GM19463 (cell line): ENCODE data around the gene PLAAT3.
"Not testable (repeated sequence)": the region's sequence is repeated elsewhere in the genome, so short reads cannot be mapped to it uniquely, and the experiment has no call there.

ENCODE experiments used
- ATAC-seq: cut with Tn5 transposase; IDR thresholded peaks from one replicate; pipeline ENCODE4 v1.9.1; 2021; ENCODE audit warnings: mild to moderate bottlenecking, moderate library complexity; ENCODE audit not compliant: unreplicated experiment

The PLAAT3 gene

DNA sequence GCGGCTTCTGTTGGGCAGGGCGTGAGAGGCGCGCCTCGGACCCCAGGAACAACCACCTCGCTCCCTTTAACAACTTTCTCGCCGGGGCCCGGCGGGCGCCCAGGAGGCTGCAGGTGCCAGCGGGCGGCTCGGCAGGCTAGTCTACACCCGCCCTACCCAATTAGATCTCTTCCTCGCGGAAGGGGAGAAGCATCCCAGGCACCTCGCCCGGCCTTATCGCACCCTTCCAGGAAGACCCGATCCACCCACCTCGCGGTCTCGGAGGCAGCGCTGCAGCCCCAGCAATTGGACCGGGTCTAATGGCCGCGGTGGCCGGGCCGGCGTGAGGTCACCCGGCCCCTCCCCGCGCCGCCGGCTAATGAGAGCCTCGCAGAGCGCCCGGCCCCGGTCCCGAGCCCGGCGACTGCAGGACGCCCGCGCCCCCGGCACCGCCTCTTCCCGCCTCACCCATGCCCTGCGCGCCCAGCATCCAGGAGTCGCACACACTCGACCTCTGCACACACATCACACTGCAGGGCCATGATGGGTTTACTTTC is at the start of gene PLAAT3:
TSS of gene PLAAT3 (minus strand) at position 298 of the 536 bp plus-strand sequence. CDS start 419 bp downstream, outside the sequence.
- peak; percentile 60 for ATAC-seq

DNA sequence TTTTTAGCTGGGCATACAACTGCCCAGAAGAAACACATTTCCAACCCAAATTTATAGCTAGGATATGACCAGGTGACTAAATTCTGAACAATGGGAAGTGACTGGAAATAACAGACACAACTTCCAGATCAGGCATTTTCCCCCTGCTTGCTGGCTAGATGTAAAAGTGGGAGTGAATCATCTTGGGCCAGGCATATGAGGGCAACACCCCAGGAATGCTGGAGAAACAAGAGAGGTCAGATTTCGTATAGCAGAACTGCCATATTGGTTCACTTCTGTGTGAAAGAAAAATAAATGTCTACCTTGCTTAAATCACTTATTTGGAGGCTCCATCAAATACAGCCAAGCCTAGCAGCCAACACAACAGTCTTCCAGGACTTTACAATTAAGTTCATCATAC is 49.6 kb upstream of the PLAAT3 start:
- ATAC-seq: no peak

DNA sequence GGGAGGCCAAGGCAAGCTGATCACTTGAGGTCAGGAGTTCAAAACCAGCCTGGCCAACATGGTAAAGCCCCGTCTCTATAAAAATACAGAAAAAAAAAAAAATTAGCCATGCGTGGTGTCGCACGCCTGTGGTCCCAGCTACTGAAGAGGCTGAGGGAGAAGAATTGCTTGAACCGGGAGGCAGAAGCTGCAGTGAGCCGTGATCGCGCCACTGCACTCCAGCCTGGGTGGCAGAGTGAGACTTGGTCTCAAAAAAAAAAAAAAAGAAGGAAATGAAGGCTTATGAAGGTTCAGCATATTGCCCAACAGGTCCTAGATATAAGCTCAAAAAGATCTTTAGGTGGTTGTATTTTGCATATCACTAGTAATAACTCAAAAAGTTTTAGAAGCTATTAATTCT is 46.7 kb upstream of the PLAAT3 start:
- no peak for ATAC-seq

DNA sequence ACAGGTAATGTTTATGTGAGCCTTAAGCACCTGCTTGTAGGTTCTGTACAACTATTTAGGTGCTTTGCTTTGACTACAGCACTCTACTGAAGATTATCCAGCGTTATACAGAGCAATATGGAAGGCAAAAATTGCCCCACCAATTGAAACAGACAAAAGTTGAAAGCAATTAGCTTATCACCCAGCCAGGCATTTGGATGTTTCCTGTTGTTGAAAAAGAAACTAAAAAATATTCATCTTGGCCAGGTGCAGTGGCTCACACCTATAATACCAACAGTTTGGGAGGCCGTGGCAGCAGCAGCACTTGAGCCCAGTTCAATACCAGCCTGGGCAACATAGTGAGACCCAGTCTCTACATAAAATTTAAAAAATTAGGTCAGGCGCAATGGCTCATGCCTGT is 38.4 kb upstream of the PLAAT3 start:
- ATAC-seq: no peak

DNA sequence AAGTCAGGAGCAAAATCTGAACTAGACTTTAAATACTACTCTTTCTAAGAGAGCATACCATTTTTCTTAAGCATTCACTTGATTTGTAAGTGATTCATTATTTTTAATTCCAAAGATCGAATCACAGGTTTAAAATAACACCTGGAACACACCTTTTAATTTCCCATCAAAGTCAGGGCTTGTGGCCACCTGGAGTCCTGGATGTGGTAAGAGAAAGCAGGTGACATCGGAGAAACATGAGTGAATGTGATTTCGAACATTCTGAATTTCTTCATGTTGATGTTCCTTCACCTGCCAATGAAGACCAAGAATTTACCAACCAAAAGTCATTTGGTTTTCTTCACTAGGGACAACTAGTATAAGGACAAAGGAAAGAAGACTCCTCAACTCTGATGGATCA is 29.0 kb upstream of the PLAAT3 start:
- no peak for ATAC-seq

DNA sequence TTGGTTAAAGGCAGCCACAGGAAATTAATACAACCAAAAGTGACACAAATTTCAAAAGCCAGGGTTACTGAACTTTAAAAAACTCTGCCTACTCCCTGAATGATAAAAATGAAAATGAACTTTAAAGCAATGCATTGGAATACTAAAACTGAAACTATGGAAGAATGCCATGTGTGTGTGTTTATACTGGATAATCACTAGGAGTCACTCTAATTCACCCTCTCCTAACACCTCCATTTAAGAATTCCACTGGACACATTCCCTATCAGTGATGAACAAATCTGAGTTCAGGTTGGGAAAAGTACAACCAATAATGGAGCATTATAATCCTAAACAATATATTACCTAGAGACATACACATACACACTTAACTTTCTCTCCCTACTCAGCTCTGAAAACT is 27.5 kb upstream of the PLAAT3 start:
- no peak for ATAC-seq

DNA sequence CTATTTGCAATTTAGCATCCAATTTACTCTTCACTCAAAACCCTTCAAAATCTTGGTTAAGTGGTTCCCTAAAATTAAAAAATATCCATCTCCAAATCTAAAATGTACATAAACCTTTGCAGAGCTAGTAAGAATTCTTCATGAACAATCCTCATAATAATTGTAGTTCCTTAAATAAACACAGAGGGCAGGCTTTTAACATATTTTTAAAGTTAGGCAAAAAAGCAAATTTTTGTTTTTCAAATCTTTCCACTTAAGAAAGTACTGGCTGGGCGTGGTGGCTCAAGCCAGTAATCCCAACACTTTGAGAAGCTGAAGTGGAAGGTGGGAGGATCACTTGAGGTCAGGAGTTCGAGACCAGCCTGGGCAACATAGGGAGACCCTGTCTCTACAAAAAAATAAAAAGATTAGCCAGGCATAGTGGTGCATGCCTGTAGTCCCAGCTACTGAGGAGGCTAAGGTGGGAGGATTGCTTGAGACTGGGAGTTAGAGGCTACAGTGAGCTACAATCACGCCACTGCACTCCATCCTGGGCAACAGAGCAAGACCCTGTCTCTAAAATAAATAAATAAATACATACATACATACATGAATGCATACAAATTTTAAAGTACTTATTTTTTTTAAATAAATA is 25.1 kb upstream of the PLAAT3 start:
- no peak for ATAC-seq

DNA sequence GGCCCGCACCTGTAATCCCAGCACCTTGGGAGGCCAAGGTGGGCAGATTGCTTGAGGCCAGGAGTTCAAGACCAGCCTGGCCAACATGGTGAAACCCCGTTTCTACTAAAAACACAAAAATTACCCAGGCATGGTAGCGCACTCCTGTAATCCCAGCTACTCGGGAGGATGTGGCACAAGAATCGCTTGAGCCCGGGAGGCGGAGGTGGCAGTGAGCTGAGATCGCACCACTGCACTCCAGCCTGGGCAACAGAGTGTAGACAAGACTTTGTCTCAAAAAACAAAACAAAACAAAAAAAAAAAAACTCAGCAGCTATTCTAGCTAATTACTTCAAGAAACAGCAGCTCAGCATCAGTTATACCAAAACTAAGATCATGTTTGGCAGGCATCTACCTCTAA is 24.2 kb upstream of the PLAAT3 start:
- not testable (repeated sequence) for ATAC-seq

DNA sequence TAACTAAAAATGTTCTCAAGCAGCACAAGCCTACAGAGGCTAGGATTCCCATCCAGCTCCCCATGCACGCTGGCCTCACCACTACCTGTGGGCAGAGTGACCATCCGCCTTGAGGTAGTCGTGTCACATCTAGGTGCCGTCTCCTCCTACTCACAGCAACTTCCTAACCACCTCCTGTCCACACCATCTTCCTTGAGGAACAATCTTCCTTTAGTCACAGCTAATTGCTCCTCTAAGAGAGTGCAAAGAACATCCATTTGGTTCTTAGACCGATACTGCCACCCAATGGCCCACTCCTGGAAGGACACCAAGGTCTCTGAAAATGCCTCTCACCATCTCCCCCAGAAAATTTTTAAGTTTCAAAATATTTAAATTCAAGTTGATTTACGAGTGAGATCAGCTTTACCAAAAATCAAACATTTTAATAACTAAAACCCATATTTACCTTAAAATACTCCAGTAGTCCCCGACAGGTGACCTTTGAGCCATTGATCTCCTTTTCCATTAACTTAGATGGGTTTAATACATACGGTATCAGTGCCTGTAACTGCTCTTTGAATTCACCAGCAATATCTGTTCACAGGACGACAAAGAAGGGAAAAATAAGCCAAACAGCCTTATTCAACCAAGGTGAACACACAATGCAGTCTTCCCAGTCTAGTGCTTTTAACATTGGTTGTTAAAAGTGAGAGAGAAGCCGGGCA is 21.7 kb upstream of the PLAAT3 start:
- ATAC-seq: no peak

DNA sequence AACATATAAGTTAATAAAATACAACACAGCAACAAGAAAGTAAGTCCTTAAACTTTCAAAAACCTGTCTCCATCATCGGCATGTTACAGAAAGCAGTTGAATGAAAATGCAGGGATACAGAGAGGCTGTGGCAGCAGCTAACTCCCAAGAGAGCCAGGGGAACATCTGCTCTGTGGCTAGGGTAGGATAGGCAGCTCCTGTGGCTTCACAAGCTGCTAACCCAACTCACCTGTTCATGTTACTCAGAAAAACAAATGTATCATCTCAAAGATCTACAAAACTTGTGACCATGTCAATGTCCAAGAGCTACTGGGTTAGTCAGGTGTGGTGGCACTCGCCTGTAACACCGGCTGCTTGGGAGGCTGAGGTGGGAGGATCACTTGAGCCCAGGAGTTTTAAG is 15.2 kb upstream of the PLAAT3 start:
- no peak for ATAC-seq

DNA sequence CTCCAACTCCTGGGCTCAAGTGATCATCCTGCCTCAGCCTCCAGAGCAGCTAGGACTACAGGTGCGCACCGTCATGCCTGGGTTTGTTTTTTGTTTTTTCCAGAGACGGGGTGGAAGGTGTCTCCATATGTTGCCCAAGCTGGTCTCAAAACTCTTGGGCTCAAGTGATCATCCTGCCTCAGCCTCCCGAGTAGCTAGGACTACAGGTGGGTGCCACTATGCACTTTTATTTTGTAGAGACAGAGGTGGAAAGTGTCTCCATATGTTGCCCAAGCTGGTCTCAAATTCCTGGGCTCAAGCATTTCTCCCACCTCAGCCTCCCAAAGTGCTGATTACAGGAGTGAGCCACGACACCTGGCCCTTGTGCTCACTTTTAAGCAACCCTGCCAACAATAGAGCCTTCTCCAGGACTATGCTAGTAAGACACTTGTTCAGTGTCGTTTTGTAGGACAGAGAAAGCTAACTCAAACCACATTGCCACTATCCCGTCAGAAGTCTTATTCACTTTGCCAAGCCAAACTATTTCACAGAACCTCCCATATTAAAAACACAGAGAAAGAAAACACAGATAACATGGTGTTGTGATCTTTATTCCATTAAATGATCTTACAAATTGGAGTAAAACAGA is 9.4 kb upstream of the PLAAT3 start:
- no peak for ATAC-seq

DNA sequence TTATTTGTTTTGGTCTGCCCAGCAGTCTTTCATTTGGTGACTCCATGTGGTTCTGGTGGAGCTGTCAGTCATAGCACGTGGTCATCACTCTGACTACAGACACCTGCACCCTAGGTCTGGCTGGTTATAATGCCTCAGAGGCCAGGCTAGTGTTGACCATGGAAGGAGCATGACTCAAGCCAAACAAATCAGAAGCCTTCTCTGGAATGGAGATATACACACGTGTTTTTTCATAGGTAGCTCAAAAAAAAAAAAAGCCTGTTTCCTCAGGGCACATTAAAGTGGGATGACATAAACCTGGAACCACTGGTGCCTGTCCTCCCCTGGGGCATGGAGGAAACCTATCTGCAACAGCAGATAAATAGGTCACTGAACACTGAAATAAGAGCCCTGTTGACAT is 8.1 kb upstream of the PLAAT3 start:
- no peak for ATAC-seq

DNA sequence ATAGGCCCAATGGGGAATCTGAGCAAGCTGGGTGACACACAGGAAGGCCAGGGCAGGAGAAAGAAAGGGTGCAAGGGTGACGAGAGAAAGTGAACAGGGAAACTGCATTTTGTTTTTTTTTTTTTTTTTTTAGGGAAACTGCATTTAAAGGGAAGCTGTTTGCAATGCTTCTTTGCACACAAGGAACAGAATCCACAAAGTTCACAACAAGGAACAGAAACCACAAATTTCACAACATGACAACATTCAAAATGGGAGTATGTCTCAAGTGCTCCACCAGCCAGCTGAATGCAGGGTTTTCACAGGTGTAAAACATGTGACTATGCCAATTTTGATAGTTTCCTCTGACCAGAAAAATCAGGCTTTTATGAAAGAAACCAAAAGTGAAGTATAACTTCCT is 6.8 kb upstream of the PLAAT3 start:
- ATAC-seq: no peak

DNA sequence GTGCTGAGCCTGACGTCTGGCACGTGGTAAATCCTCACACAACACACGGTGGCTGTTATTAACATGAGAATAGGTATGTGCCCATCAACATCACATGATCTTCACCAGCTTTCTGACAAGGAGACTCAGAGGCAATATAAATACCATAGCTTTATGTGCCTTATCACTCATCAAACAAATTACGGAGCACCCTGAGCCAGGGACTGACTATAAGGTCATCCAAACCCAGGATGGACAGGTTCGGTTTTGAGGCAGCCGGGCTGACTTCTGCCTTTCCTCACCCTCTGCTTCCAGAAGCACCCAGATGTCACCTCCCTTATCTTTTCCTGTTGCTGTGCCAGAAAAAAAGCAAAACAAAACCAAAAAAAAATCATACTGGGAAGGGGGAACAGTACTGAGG is 5.7 kb upstream of the PLAAT3 start:
- no peak for ATAC-seq

DNA sequence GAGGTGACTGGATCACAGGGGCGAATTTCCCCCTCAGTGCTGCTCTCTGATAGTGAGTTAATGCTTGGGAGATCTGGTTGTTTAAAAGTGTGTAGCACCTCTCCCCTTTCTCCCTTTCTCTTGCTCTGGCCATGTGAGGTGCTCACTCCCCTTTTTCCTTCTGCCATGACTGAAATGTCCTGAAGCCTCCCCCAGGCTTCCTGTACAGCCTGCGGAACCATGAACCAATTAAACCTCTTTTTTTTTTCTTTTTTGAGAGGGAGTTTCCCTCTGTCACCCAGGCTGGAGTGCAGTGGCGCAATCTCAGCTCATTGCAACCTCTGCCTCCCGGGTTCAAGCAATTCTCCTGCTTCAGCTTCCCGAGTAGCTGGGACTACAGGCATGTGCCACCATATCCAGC is 3.5 kb upstream of the PLAAT3 start:
- ATAC-seq: not testable (repeated sequence)

DNA sequence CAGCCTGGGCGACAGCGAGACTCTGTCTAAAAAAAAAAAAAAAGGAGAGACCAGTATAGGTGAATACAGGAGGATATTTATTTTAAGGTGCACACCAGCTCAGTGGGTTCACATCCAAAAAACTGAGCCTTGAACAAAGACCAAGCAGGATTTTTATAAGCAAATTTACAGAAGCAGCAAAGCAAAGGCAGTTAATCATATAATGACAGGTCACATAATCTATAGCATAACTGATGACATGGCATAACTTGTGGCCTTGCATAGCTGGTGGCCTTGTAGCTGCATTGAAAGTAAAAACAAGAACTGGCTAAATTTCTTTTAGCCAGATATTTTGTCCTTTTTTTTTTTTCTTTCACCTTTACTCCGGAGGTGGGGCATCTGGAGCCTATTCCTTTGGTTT is 2.7 kb upstream of the PLAAT3 start:
- no peak for ATAC-seq

DNA sequence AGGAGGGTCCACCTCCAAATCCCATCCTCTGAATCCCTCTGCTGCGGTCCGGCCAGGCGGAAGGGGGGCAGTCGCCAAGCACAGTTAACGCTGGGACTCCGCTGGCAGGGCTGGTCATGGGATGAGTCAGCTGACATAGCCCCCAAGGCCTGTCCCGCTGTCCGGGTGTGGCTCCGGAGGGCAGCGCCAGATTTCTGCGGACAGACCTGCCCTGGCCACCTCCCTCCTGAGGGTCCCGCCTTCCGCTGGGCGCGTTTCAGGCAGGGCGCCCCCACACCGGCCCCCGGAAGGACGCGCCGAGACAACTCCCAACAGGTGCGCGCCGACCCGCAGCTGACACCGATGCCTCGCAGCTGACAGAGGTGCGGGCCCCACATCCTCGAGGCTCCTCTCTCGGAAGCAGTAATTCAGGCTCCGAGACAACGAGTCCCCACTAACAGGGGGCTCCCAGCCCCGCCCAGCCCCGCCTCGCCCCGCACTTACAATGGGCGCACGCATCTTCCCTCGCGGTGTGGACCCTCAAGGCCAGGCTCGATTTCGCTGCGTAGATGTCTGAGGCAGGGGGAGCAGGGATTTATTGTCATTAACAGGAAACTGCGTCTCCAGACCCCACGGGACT is 607 bp downstream of the PLAAT3 start:
- peak; percentile 38 for ATAC-seq

DNA sequence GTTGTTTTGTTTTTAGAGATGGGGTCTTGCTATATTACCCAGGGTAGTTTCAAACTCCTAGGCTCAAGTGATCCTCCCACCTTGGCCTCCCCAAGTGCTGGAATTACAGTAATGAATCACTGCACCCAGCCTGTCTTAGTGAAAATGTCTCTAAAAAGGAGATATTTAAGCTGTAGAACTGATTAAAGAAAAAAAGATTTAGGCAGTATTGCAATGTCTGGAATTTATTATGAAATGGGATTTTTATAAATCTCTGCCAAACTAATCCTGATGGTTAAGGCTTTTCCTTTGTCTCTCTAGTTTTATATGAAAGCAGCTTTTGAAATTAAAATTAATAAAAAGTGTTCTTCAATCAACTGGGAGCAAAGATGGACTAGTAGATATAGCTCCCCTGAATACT is 2.1 kb downstream of the PLAAT3 start:
- no peak for ATAC-seq

DNA sequence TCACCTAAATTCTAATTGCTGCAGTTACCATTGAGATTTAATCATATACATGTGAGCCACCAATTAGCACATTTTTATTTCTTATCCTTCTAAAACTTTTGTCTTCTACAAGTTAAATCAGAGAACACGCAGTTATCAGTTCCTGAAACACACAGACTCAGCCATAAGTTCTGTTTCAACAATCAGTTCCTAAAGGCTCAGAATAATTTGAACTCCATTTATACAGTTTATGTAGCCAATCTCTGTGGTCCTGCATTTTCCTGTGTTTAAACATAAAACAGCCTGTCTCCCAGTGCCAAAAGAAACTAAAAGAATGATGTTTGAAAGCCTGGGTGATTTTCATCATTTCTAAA is 2.9 kb downstream of the PLAAT3 start:
- no peak for ATAC-seq

DNA sequence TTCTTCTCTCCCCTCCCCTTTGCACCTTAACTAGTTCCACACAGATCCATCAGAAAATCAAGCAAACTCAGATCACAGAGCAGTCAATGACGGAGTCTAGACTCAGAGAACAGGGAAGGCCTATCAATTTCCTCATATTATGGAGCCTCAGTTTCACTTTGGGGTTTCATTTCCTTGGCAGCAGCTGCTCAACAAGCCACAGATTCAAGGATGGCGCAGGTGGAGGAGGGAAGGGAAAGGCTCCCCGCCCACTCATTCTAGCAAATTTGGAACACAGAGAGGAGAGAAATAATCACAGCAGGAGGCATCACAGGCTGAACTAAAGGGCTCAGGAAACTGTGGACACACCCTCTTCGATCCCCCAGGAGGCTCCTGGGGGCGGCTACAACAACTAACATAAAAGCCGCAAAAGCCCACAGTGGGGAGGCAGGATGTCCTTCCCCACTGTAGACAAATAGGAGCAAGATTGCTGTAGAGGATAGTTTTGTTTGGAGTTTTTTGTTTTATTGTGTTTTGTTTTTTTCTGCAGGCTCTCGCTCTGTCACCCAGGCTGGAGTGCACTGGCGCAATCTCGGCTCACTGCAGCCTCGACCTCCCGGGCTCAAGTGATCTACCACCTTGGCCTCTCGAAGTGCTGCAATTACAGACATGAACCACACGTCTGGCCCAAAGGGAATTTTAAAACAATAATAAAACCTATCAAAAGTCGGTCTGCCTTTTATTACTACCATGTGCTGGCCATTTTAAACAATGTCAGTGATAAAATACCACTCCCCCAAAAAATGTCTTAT is 3.4 kb downstream of the PLAAT3 start:
- no peak for ATAC-seq

DNA sequence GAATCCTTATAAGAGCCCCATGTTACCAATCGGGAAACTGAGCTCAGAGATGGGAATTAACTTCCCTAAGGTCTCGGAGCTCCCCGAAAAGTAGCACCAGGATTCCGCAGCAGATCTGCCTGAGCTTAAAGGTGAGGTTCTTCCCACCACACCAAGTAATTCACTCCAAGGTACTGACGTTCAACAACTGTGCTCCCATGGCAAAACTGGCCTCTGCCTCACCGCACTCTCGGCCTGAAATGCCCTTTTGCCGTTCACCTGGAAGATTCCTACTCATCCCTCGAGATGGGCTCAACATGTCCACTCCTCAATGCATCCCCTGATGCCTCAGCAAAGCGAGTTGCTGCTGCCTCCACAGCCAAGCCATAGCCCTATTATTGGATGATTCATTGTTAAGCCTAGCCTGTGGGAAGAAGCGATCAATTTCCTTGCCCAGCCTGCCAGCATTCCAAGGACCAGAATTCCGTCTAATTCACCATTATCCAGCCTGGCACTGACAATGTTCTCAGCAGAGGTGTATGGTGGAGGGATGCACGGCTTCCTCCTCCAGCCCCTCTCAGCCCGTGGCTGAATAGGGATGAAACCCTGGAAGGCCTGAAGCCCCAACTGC is 4.2 kb downstream of the PLAAT3 start:
- ATAC-seq: no peak
